Astrocyte of the spinal cord (primary cell): Measurements from ENCODE around the gene TINAG.
A peak's percentile ranks its signal among the peaks of the same experiment; 100 is the strongest.

ENCODE experiments used
- DNase-seq: peaks from one replicate; pipeline ENCODE4 v3.0.0; 2011; ENCODE audit warnings: low read depth, low spot score
- H3K4me3 ChIP-seq: 2 replicates; pipeline ENCODE4 v1.5.1; 2011; ENCODE audit warnings: low read depth, mild to moderate bottlenecking, low read length, moderate library complexity
- in situ Hi-C: cut with HindIII; loops from 2 replicates; pipeline ENCODE4 v1.10.0; 2017; ENCODE audit warnings: low sequenced_read_pairs
- TF ChIP-seq, protein P1 (sequence below): IDR thresholded peaks from 2 replicates; pipeline ENCODE4 v1.5.1; 2012; ENCODE audit warnings: low read depth, mild to moderate bottlenecking, low read length, inconsistent platforms

TINAG gene

DNA sequence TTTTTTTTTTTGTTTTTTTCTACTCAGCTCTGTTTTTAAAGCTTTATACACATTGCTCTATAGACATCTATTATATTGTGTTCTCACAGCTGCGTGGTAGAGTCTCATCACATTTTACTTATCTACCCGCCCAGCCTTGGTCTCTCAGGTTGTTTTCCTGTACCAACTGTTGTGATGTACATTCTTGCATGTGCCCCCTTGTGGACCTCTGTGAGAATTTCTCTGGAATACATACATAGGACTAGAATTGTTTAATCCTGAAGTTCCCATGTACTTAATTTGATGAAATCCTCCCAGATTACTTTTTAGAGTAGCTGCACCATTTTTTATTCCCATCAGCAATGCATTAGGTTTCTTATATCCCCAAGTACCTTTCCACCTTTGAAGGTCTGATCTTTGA, 40.4 kb upstream of the TINAG start:
- H3K4me3 ChIP-seq: no peak overlapping the region
- in situ Hi-C loops: no loop called here
- TF ChIP-seq, protein P1, sequence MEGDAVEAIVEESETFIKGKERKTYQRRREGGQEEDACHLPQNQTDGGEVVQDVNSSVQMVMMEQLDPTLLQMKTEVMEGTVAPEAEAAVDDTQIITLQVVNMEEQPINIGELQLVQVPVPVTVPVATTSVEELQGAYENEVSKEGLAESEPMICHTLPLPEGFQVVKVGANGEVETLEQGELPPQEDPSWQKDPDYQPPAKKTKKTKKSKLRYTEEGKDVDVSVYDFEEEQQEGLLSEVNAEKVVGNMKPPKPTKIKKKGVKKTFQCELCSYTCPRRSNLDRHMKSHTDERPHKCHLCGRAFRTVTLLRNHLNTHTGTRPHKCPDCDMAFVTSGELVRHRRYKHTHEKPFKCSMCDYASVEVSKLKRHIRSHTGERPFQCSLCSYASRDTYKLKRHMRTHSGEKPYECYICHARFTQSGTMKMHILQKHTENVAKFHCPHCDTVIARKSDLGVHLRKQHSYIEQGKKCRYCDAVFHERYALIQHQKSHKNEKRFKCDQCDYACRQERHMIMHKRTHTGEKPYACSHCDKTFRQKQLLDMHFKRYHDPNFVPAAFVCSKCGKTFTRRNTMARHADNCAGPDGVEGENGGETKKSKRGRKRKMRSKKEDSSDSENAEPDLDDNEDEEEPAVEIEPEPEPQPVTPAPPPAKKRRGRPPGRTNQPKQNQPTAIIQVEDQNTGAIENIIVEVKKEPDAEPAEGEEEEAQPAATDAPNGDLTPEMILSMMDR: peak; percentile 58
- peak; percentile 56 for DNase-seq

DNA sequence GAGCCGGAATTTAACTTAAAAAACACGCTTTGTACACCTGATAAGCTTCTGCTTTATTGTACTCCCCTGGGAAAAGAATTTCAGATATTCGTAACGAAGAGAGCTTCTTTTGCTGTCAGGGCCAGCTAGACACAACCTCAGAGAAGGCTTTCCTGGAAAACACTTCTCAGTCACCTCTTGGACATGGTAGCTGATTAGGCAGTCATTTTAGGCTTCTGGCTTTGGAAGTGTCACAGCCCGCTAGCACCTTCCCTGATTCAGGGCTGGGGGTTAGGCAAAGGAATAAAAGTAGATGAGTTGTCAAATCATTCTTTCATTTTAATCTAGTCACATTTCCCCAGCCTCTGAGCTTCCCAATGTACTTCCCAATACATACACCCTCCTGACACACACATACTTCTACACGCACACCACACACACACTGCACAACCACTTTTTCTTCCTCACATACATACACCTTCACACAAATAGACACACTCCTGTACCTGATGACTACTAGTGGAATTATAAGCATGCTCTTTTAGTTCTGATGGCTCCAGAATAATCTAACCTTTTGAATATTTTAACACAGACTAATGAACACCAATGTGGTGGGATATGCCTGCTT, 34.9 kb upstream of the TINAG start:
- H3K4me3 ChIP-seq: no peak overlapping the region
- in situ Hi-C loops: no loop called here
- TF ChIP-seq, protein P1: no peak
- no peak for DNase-seq

DNA sequence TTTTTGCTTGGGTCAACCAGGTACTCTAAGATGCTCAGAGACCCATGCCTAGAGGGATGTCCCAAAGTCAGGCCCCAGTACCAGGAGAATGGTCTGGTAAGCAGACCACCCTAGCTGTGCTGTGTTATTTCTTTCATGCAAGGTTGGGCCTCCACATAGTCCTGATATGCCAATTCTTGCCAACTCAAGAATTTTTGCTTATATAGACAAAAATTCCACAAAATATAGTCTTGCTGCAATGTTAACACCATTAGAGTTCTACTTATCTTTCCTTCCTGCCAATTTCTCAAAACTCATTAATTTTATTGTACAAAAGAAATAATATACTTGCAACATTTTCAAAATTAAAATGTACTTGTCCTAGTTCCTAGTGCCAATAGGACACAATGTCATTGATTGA, 33.9 kb upstream of the TINAG start:
- TF ChIP-seq, protein P1: no peak
- no peak overlapping the region for H3K4me3 ChIP-seq
- DNase-seq: no peak
- in situ Hi-C loops: no loop called here

DNA sequence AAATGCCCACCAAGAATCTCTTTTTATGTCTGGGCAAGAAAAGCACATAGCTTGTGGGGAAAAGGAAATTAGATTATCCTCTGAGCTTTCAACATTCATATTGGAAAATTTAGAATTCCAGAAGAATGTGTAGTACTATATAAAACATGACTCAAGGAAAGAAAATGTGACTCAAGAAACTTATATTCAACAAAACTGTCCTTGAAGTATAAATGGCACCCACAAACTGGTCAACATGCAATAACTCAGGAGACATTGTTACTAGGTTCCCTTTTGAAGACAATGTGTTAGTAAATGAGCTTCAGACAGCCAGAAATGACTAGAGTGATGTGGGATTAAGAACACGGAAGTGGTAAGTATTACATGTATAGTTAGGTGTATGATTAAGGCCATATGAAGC, 26.1 kb upstream of the TINAG start:
- peak; percentile 85 for DNase-seq

GRCh38 chr6:54284161-54284860, 23.9 kb upstream of the TINAG start:
- TF ChIP-seq, protein P1: no peak
- no peak overlapping the region for H3K4me3 ChIP-seq
- DNase-seq: peak; percentile 22
- in situ Hi-C loops: no loop called here

More for the DNA sequence above, 26.1 kb upstream of the TINAG start:
- TF ChIP-seq, protein P1: no peak
- H3K4me3 ChIP-seq: no peak overlapping the region
- in situ Hi-C loops: no loop called here

- TF ChIP-seq, protein P1: no peak
- no peak for DNase-seq
- in situ Hi-C loops: no loop called here
- no peak overlapping the region for H3K4me3 ChIP-seq
These were observed 22.6 kb upstream of the TINAG start for GRCh38 chr6:54285595-54285994.
